H9 (cell line): ENCODE measurements around the gene ZNF576. TPM values are rescaled to one million over a fixed set of nuclear protein-coding genes. Genes with fewer than 3 reads are reported as not detected.

ENCODE experiments used
- DNase-seq: peaks from one replicate; pipeline ENCODE4 v3.0.0-alpha.2; 2017
- H2AFZ ChIP-seq: one replicate; pipeline ENCODE4 v1.6.1; 2013; ENCODE audit warnings: mild to moderate bottlenecking, low read length, control low read depth, moderate library complexity
- H2AK5ac ChIP-seq: 2 replicates; pipeline ENCODE4 v1.6.1; 2013; ENCODE audit warnings: low read length, control low read depth, mixed read lengths; ENCODE audit not compliant: insufficient read length
- H2BK120ac ChIP-seq: one replicate; pipeline ENCODE4 v1.6.1; 2013; ENCODE audit warnings: low read depth, mild to moderate bottlenecking, low read length, control low read depth, inconsistent platforms; ENCODE audit not compliant: poor library complexity, severe bottlenecking
- H2BK12ac ChIP-seq: 2 replicates; pipeline ENCODE4 v1.6.1; 2013; ENCODE audit warnings: low read length, control low read depth, mixed read lengths, low read depth; ENCODE audit not compliant: insufficient read length
- H2BK15ac ChIP-seq: 2 replicates; pipeline ENCODE4 v1.6.1; 2013; ENCODE audit warnings: low read depth, low read length, control low read depth
- H2BK20ac ChIP-seq: one replicate; pipeline ENCODE4 v1.6.1; 2013; ENCODE audit warnings: low read depth, mild to moderate bottlenecking, low read length, control low read depth, inconsistent platforms; ENCODE audit not compliant: poor library complexity, severe bottlenecking
- H2BK5ac ChIP-seq: 2 replicates; pipeline ENCODE4 v1.6.1; 2013; ENCODE audit warnings: low read length, control low read depth, mixed read lengths; ENCODE audit not compliant: insufficient read length
- H3K14ac ChIP-seq: 2 replicates; pipeline ENCODE4 v1.6.1; 2013; ENCODE audit warnings: low read length, control low read depth; ENCODE audit not compliant: insufficient read depth
- H3K18ac ChIP-seq: 2 replicates; pipeline ENCODE4 v1.6.1; 2013; ENCODE audit warnings: low read depth, mild to moderate bottlenecking, mixed read lengths, low read length, control low read depth; ENCODE audit not compliant: insufficient read length
- H3K23ac ChIP-seq: 2 replicates; pipeline ENCODE4 v1.6.1; 2013; ENCODE audit warnings: low read length, control low read depth, mixed read lengths, low read depth; ENCODE audit not compliant: insufficient read length
- H3K23me2 ChIP-seq: 2 replicates; pipeline ENCODE4 v1.6.1; 2013; ENCODE audit warnings: low read depth, mild to moderate bottlenecking, mixed read lengths, low read length, control low read depth; ENCODE audit not compliant: insufficient read length, poor library complexity, severe bottlenecking
- H3K27ac ChIP-seq: 2 replicates; pipeline ENCODE4 v1.5.1; 2013; ENCODE audit warnings: low read length, control low read depth, mixed read lengths, low read depth; ENCODE audit not compliant: insufficient read length
- H3K27me3 ChIP-seq: 2 replicates; pipeline ENCODE4 v1.6.1; 2013; ENCODE audit warnings: low read length, control low read depth, inconsistent platforms; ENCODE audit not compliant: insufficient read depth
- H3K4ac ChIP-seq: 2 replicates; pipeline ENCODE4 v1.6.1; 2013; ENCODE audit warnings: low read depth, mild to moderate bottlenecking, control low read depth, inconsistent platforms, low read length, moderate library complexity
- H3K4me1 ChIP-seq: 2 replicates; pipeline ENCODE4 v1.6.1; 2013; ENCODE audit warnings: low read length, control low read depth, inconsistent platforms; ENCODE audit not compliant: insufficient read depth
- H3K4me2 ChIP-seq: 2 replicates; pipeline ENCODE4 v1.6.1; 2013; ENCODE audit warnings: low read length, control low read depth, mixed read lengths; ENCODE audit not compliant: insufficient read length, insufficient read depth
- H3K56ac ChIP-seq: 2 replicates; pipeline ENCODE4 v1.6.1; 2013; ENCODE audit warnings: low read depth, mild to moderate bottlenecking, mixed read lengths, low read length, control low read depth; ENCODE audit not compliant: insufficient read length
- H3K79me1 ChIP-seq: 2 replicates; pipeline ENCODE4 v1.6.1; 2013; ENCODE audit warnings: low read depth, mild to moderate bottlenecking, moderate library complexity, low read length, control low read depth, inconsistent platforms; ENCODE audit not compliant: insufficient read depth, poor library complexity, severe bottlenecking
- H3K79me2 ChIP-seq: 2 replicates; pipeline ENCODE4 v1.6.1; 2013; ENCODE audit warnings: low read length, control low read depth, inconsistent platforms; ENCODE audit not compliant: insufficient read depth
- H3K9ac ChIP-seq: 2 replicates; pipeline ENCODE4 v1.6.1; 2013; ENCODE audit warnings: low read length, control low read depth, mixed read lengths; ENCODE audit not compliant: insufficient read length; ENCODE audit errors: extremely low read depth
- H3K9me3 ChIP-seq: one replicate; pipeline ENCODE4 v1.6.1; 2013; ENCODE audit warnings: low read depth, low read length, inconsistent platforms; ENCODE audit not compliant: control insufficient read depth
- H3T11ph ChIP-seq: one replicate; pipeline ENCODE4 v1.6.1; 2013; ENCODE audit warnings: mild to moderate bottlenecking, low read length, control low read depth, inconsistent platforms
- H4K20me1 ChIP-seq: one replicate; pipeline ENCODE4 v1.6.1; 2013; ENCODE audit not compliant: control insufficient read depth, insufficient read length, insufficient read depth
- H4K5ac ChIP-seq: 2 replicates; pipeline ENCODE4 v1.6.1; 2013; ENCODE audit warnings: low read depth, mild to moderate bottlenecking, mixed read lengths, low read length, control low read depth; ENCODE audit not compliant: insufficient read length
- H4K8ac ChIP-seq: replicated peaks from 2 replicates; pipeline ENCODE4 v1.6.1; 2013; ENCODE audit warnings: low read length, control low read depth, mixed read lengths, low read depth; ENCODE audit not compliant: insufficient read length
- H4K91ac ChIP-seq: 2 replicates; pipeline ENCODE4 v1.6.1; 2013; ENCODE audit warnings: low read depth, mild to moderate bottlenecking, moderate library complexity, mixed read lengths, low read length, control low read depth; ENCODE audit not compliant: insufficient read length
- H3K27ac Mint-ChIP-seq, 3 experiments: 2 replicates in 2 of 3; 3 replicates in 1 of 3; pipeline ENCODE4 v1.8.0; 2020 to 2021; ENCODE audit warnings: mixed read lengths in 3 of 3, mild to moderate bottlenecking in 1 of 3, moderate library complexity in 1 of 3
- H3K27me3 Mint-ChIP-seq: 2 replicates; pipeline ENCODE4 v1.8.0; 2021; ENCODE audit warnings: low read depth, mild to moderate bottlenecking, moderate library complexity, mixed read lengths
- H3K36me3 Mint-ChIP-seq, 3 experiments: 2 replicates in 2 of 3; 3 replicates in 1 of 3; pipeline ENCODE4 v1.8.0; 2020 to 2021; ENCODE audit warnings: low read depth in 3 of 3, mixed read lengths in 3 of 3; ENCODE audit not compliant: insufficient read depth in 1 of 3
- H3K4me1 Mint-ChIP-seq, 2 experiments: 2 replicates each; pipeline ENCODE4 v1.8.0; 2020; ENCODE audit warnings: mixed read lengths in 2 of 2
- H3K4me3 Mint-ChIP-seq, 2 experiments: 2 replicates in 1 of 2; 3 replicates in 1 of 2; pipeline ENCODE4 v1.8.0; 2020 to 2021; ENCODE audit warnings: mild to moderate bottlenecking in 2 of 2, mixed read lengths in 2 of 2, moderate library complexity in 1 of 2
- H3K9me3 Mint-ChIP-seq, 2 experiments: 2 replicates in 1 of 2; 3 replicates in 1 of 2; pipeline ENCODE4 v1.8.0; 2020; ENCODE audit warnings: mild to moderate bottlenecking in 2 of 2, mixed read lengths in 2 of 2, moderate library complexity in 1 of 2
- CTCF ChIP-seq: fragments of 200-600 bp; sonication (generic); conservative IDR thresholded peaks from 3 replicates; pipeline ENCODE4 v1.8.0; 2021; ENCODE audit warnings: antibody characterized with exemption, mild to moderate bottlenecking
- WGBS: extraction: QIAGEN DNeasy Blood & Tissue Kit; methylation state at CpG from one replicate; pipeline ENCODE4 v1.1.7; 2013; ENCODE audit warnings: missing lambda C conversion rate, low lambda C conversion rate, mixed read lengths; ENCODE audit not compliant: insufficient read length; ENCODE audit errors: extremely low coverage; 5-methylcytosine and 5-hydroxymethylcytosine counted together
- total RNA-seq: library from RNA; stranded (reverse); gene quantifications from 2 replicates; pipeline ENCODE4 v1.2.1, GENCODE V29; 2021

Gene ZNF576
- total RNA-seq, 1 experiment from 2014 or later: 19.7 TPM

DNA sequence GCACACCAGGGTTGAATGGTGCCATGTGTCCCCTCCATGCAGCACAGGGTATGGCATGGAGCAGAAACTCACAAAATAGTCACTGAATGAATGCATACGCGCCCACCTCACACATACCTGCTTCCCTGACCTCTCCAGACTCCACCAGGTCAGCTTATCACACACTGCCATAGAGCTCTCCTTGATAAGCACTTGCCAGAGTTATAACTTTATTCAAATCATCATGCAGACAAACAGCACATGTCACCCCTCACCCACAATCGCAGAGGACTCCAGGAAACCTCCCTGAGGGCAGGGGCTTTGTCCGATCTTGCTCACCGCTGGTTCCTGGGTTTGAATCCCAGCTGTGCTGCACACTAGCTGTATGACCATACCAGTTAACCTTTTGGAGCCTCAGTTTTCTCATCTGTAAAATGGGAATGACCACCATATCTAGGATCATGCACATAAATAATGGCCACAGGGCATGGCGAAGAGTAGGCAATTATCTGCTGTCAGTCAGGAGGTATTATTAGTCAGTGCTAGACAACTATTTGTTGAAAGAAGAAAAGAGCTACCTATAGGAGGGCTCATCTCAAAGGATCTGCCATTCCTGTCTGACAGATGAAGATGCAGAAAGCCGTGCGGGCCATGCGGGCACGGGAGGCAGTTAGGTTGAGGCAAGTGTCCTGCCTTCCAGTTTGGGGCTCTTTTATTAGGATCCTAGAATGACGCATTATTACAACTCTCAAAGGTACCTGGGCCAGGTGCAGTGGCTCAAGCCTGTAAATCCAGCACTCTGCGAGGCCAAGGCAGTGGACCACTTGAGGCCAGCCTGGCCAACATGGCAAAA, 35.0 kb upstream of the ZNF576 start:
- Mint-ChIP-seq H3K9me3 (no peaks in the 10 kb centered on the region), H3K27ac (peak overlapping the region in 2 of 3 experiments; percentile 5 to 74; a peak in 4 of 7 replicates), H3K4me1 (no peaks in the 10 kb centered on the region), H3K36me3 (peaks cover 6 to 35% (median 23%) of the 10 kb centered on the region in 3 experiments; a peak in 6 of 7 replicates), H3K27me3 (no peaks in the 10 kb centered on the region; the same call in 1 of the 2 replicates), H3K4me3 (no peak overlapping the region)
- no peak overlapping the region for H4K91ac ChIP-seq
- H3T11ph ChIP-seq: no peak overlapping the region
- no peak overlapping the region for H2BK15ac ChIP-seq
- H2BK5ac ChIP-seq: no peak overlapping the region
- H3K18ac ChIP-seq: no peak overlapping the region
- no peaks in the 10 kb centered on the region for H4K20me1 ChIP-seq
- H3K27me3 ChIP-seq: no peaks in the 10 kb centered on the region
- TF ChIP-seq CTCF: no peak
- H2BK20ac ChIP-seq: no peak overlapping the region
- H4K8ac ChIP-seq: no peak overlapping the region
- H2AK5ac ChIP-seq: no peak overlapping the region
- no peak overlapping the region for H4K5ac ChIP-seq
- H3K4ac ChIP-seq: no peak overlapping the region
- H3K79me1 ChIP-seq: no peaks in the 10 kb centered on the region
- no peak overlapping the region for H2AFZ ChIP-seq
- H3K79me2 ChIP-seq: no peaks in the 10 kb centered on the region
- WGBS: no CpG with 5 or more reads among the region's 12 CpGs
- H2BK12ac ChIP-seq: no peak overlapping the region
- no peaks in the 10 kb centered on the region for H3K9me3 ChIP-seq
- H3K27ac ChIP-seq: no peak overlapping the region
- H3K23me2 ChIP-seq: no peaks in the 10 kb centered on the region
- no peak overlapping the region for H3K4me2 ChIP-seq
- DNase-seq: no peak
- H3K4me1 ChIP-seq: no peaks in the 10 kb centered on the region
- H3K14ac ChIP-seq: no peak overlapping the region
- H3K23ac ChIP-seq: no peak overlapping the region
- no peak overlapping the region for H2BK120ac ChIP-seq
- no peak overlapping the region for H3K56ac ChIP-seq
- H3K9ac ChIP-seq: no peak overlapping the region
